NB4 (cell line): ENCODE data around the gene MAEL.
A peak's percentile ranks its signal among the peaks of the same experiment; 100 is the strongest.

Experiments used
- POLR2A ChIP-seq: IDR thresholded peaks from 2 replicates; pipeline ENCODE4 v1.6.1; 2011; ENCODE audit warnings: mild to moderate bottlenecking; ENCODE audit not compliant: insufficient read length; ENCODE audit errors: extremely low read depth
- TF ChIP-seq, protein P1 (sequence below): IDR thresholded peaks from one replicate; pipeline ENCODE4 v1.5.1; 2012; ENCODE audit warnings: low read depth, low read length

DNA sequence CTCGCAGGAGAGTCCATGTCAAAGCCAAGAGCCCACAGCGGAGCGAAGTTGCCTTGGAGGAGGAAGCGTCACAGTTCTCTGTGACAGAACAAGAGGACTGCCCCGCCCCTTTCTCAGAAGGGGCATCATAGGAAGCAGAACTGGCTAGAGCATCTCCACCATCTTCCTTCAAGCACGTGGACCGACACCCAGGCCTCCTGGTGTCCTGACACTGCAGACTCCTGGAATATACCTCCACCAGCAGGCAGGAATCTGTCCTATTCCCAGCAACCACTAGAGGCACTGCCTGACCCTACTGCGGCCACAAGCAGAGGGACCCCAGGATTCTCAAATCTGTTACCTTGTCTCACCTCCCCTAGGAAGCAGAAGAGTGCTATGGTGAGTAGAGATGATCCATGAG, 63.3 kb downstream of the MAEL start:
- TF ChIP-seq, protein P1, sequence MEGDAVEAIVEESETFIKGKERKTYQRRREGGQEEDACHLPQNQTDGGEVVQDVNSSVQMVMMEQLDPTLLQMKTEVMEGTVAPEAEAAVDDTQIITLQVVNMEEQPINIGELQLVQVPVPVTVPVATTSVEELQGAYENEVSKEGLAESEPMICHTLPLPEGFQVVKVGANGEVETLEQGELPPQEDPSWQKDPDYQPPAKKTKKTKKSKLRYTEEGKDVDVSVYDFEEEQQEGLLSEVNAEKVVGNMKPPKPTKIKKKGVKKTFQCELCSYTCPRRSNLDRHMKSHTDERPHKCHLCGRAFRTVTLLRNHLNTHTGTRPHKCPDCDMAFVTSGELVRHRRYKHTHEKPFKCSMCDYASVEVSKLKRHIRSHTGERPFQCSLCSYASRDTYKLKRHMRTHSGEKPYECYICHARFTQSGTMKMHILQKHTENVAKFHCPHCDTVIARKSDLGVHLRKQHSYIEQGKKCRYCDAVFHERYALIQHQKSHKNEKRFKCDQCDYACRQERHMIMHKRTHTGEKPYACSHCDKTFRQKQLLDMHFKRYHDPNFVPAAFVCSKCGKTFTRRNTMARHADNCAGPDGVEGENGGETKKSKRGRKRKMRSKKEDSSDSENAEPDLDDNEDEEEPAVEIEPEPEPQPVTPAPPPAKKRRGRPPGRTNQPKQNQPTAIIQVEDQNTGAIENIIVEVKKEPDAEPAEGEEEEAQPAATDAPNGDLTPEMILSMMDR = peak; percentile 39
- TF ChIP-seq POLR2A = no peak
